GM23338 (cell line): ENCODE results near the gene PDSS2. TPM values are rescaled to one million over a fixed set of nuclear protein-coding genes. Genes with fewer than 3 reads are reported as not detected.
A peak's percentile ranks its signal among the peaks of the same experiment; 100 is the strongest.

Experiments used
- ATAC-seq: fragments of 200-7000 bp; cut with Tn5 transposase; 3 replicates; pipeline ENCODE4 v1.9.1; 2020
- DNase-seq: peaks from one replicate; pipeline ENCODE4 v3.0.0-alpha.2; 2015; ENCODE audit warnings: low spot score
- H2AFZ ChIP-seq: fragments of 200-600 bp; sonication (generic); 2 replicates; pipeline ENCODE4 v1.8.0; 2016; ENCODE audit warnings: antibody characterized with exemption, mild to moderate bottlenecking, moderate library complexity
- H3F3A ChIP-seq: fragments of 200-600 bp; sonication (generic); replicated peaks from 2 replicates; pipeline ENCODE4 v1.8.0; 2017; ENCODE audit warnings: antibody characterized with exemption, mixed run types, low read depth
- H3K27ac ChIP-seq: fragments of 200-600 bp; sonication (generic); 2 replicates; pipeline ENCODE4 v1.6.1; 2016; ENCODE audit warnings: low read depth
- H3K27me3 ChIP-seq: fragments of 200-600 bp; sonication (generic); 2 replicates; pipeline ENCODE4 v1.8.0; 2016; ENCODE audit warnings: mild to moderate bottlenecking, mixed run types, moderate library complexity; ENCODE audit not compliant: insufficient read depth
- H3K36me3 ChIP-seq: fragments of 200-600 bp; sonication (generic); 2 replicates; pipeline ENCODE4 v1.8.0; 2016; ENCODE audit warnings: mild to moderate bottlenecking; ENCODE audit not compliant: insufficient read depth
- H3K4me1 ChIP-seq: fragments of 200-600 bp; sonication (generic); 2 replicates; pipeline ENCODE4 v1.8.0; 2016; ENCODE audit warnings: mild to moderate bottlenecking, moderate library complexity; ENCODE audit not compliant: insufficient read depth
- H3K4me2 ChIP-seq: fragments of 200-600 bp; sonication (generic); 2 replicates; pipeline ENCODE4 v1.7.1; 2017; ENCODE audit warnings: mixed run types
- H3K4me3 ChIP-seq: fragments of 200-600 bp; sonication (generic); 2 replicates; pipeline ENCODE4 v1.6.1; 2016; ENCODE audit warnings: mixed run types
- H3K79me2 ChIP-seq: fragments of 200-600 bp; sonication (generic); replicated peaks from 2 replicates; pipeline ENCODE4 v1.8.0; 2017; ENCODE audit warnings: mild to moderate bottlenecking; ENCODE audit not compliant: insufficient read depth
- H3K9me2 ChIP-seq: fragments of 200-600 bp; sonication (generic); 2 replicates; pipeline ENCODE4 v1.8.0; 2017; ENCODE audit not compliant: insufficient read depth
- H4K20me1 ChIP-seq: fragments of 200-600 bp; sonication (generic); replicated peaks from 2 replicates; pipeline ENCODE4 v1.8.0; 2017; ENCODE audit warnings: mild to moderate bottlenecking; ENCODE audit not compliant: insufficient read depth
- H3K27ac Mint-ChIP-seq: 2 replicates; pipeline ENCODE4 v1.8.0; 2020; ENCODE audit warnings: inconsistent platforms, mild to moderate bottlenecking, moderate library complexity, mixed read lengths
- H3K27me3 Mint-ChIP-seq: 3 replicates; pipeline ENCODE4 v1.8.0; 2022; ENCODE audit warnings: low read depth, mild to moderate bottlenecking, moderate library complexity, mixed read lengths, inconsistent platforms; ENCODE audit not compliant: insufficient read depth, poor library complexity
- H3K36me3 Mint-ChIP-seq: 3 replicates; pipeline ENCODE4 v1.8.0; 2021; ENCODE audit warnings: low read depth, mild to moderate bottlenecking, inconsistent platforms, moderate library complexity, mixed read lengths
- H3K4me1 Mint-ChIP-seq: 3 replicates; pipeline ENCODE4 v1.8.0; 2020; ENCODE audit warnings: mild to moderate bottlenecking, inconsistent platforms, mixed read lengths
- H3K4me3 Mint-ChIP-seq: 3 replicates; pipeline ENCODE4 v1.8.0; 2021; ENCODE audit warnings: moderate library complexity, mild to moderate bottlenecking, inconsistent platforms, mixed read lengths
- H3K9me3 Mint-ChIP-seq: 3 replicates; pipeline ENCODE4 v1.8.0; 2020; ENCODE audit warnings: moderate library complexity, mild to moderate bottlenecking, inconsistent platforms, mixed read lengths
- CREB1 ChIP-seq: fragments of 250-450 bp; sonication (Bioruptor Pico); IDR thresholded peaks from 2 replicates; pipeline ENCODE4 v1.5.0; 2020; ENCODE audit warnings: low read depth, mild to moderate bottlenecking, moderate library complexity
- CTCF ChIP-seq, 2 experiments: fragments of 200-600 bp in 1 of 2; sonication (generic) in 1 of 2; conservative IDR thresholded peaks; 2 replicates each; pipeline versions ENCODE4 v1.5.1 to v1.6.1; 2016 to 2017; ENCODE audit warnings: antibody characterized with exemption in 2 of 2, low read depth in 2 of 2, mild to moderate bottlenecking in 2 of 2, moderate library complexity in 1 of 2
- EZH2 ChIP-seq: fragments of 200-600 bp; sonication (generic); IDR thresholded peaks from one replicate; pipeline ENCODE4 v1.8.0; 2017; ENCODE audit warnings: antibody characterized with exemption, mild to moderate bottlenecking, low read depth; ENCODE audit not compliant: unreplicated experiment
- EZH2phosphoT487 ChIP-seq: fragments of 200-600 bp; sonication (generic); IDR thresholded peaks from one replicate; pipeline ENCODE4 v1.8.1; 2018; ENCODE audit warnings: antibody characterized with exemption; ENCODE audit not compliant: unreplicated experiment
- JUNB ChIP-seq: IDR thresholded peaks from one replicate; pipeline ENCODE4 v1.6.1; 2016; ENCODE audit warnings: antibody characterized with exemption; ENCODE audit not compliant: unreplicated experiment
- NANOG ChIP-seq: IDR thresholded peaks from 2 replicates; pipeline ENCODE4 v1.6.1; 2016; ENCODE audit warnings: antibody characterized with exemption, borderline replicate concordance
- POLR2AphosphoS5 ChIP-seq: IDR thresholded peaks from 2 replicates; pipeline ENCODE4 v1.6.1; 2016; ENCODE audit warnings: antibody characterized with exemption, low read depth
- STAT1 ChIP-seq: IDR thresholded peaks from one replicate; pipeline ENCODE4 v1.6.1; 2016; ENCODE audit warnings: antibody characterized with exemption; ENCODE audit not compliant: unreplicated experiment
- ZNF114 ChIP-seq: fragments of 250-450 bp; sonication (Bioruptor Pico); IDR thresholded peaks from 2 replicates; pipeline ENCODE4 v1.5.0; 2020; ENCODE audit warnings: mild to moderate bottlenecking, moderate library complexity
- ZNF331 ChIP-seq: fragments of 250-450 bp; sonication (Bioruptor Pico); IDR thresholded peaks from 2 replicates; pipeline ENCODE4 v1.5.0; 2020; ENCODE audit warnings: low read depth, mild to moderate bottlenecking, moderate library complexity
- polyA plus RNA-seq: library from polyadenylated mRNA; unstranded; fragments of >200 nt; fragmentation: Nextera tagmentation; extraction: Ambion mirVana; gene quantifications from 2 replicates; pipeline ENCODE4 v1.2.1, GENCODE V29; 2016
- total RNA-seq: library from RNA; depleted of rRNA; stranded (reverse); fragments of >200 nt; shearing (Covaris generic); gene quantifications from 2 replicates; pipeline ENCODE4 v1.2.3, GENCODE V29; 2014
- TF ChIP-seq, protein P1 (sequence below): IDR thresholded peaks from one replicate; pipeline ENCODE4 v1.6.1; 2018; ENCODE audit warnings: antibody characterized with exemption; ENCODE audit not compliant: unreplicated experiment
- TF ChIP-seq, protein P2 (sequence below): fragments of 250-450 bp; sonication (Bioruptor Pico); IDR thresholded peaks from 2 replicates; pipeline ENCODE4 v1.5.0; 2020; ENCODE audit warnings: mild to moderate bottlenecking, moderate library complexity
- TF ChIP-seq, protein P3 (sequence below): IDR thresholded peaks from 2 replicates; pipeline ENCODE4 v1.6.1; 2016; ENCODE audit warnings: antibody characterized with exemption

The PDSS2 gene
- total and polyA plus RNA-seq, 2 experiments from 2014 or later: 7.3 to 16.7 TPM

DNA sequence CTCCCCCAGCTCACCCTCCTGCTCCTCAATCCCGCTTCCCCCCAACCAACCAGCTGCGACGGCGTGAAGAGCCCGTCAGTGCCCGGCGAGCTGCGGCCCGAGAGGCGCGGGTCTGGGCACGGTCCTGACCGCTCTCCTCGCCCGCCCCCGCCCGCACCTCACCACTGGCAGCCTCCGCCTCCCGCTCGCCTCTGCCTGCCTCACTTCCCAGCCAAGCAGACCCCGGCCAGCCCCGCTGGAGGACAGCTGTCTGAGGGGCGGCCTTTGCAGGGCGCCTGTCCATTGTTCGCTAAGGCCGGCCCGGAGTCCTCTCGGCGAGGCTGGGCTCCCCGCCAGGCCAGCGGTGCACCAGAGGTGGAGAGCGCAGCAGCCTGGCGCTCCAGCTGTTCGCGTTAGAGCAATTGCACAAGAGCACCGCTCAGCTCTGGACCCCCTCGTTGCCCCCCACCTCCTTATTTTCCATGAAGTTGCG is 31.8 kb upstream of the PDSS2 start:
- Histone ChIP-seq H3F3A (0 out of 2 replicates have a peak, but pooled peaks cover 9% of the 10 kb centered on the region), H3K27ac (no peak overlapping the region), H2AFZ (peak overlapping the region; percentile 97), H3K79me2 (0 out of 2 replicates have a peak, but pooled peaks cover 5% of the 10 kb centered on the region), H3K4me3 (peak overlapping the region; percentile 94), H3K27me3 (peaks cover 68% of the 10 kb centered on the region), H3K4me2 (peak overlapping the region; percentile 94), H3K9me2 (no peaks in the 10 kb centered on the region), H3K4me1 (peaks cover 35% of the 10 kb centered on the region), H4K20me1 (no peaks in the 10 kb centered on the region), H3K36me3 (no peaks in the 10 kb centered on the region)
- no peaks in the 10 kb centered on the region; the same call in 2 of the 3 replicates for H3K36me3 Mint-ChIP-seq
- peaks cover 14% of the 10 kb centered on the region for H3K4me1 Mint-ChIP-seq
- H3K9me3 Mint-ChIP-seq: no peaks in the 10 kb centered on the region; the same call in 2 of the 3 replicates
- DNase-seq (peak; percentile 80), ATAC-seq (peak; percentile 54)
- no peak overlapping the region; the same call in 2 of the 3 replicates for H3K4me3 Mint-ChIP-seq
- no peak overlapping the region for H3K27ac Mint-ChIP-seq
- TF ChIP-seq STAT1 (no peak), ZNF331 (CRISPR knock-in tag) (no peak), CREB1 (no peak), POLR2AphosphoS5 (no peak), EZH2phosphoT487 (no peak), NANOG (no peak), CTCF (conservative IDR thresholded peaks at IDR 0.05; ENCODE audit: low read depth in 2 of 2) (no peak), EZH2 (no peak), JUNB (no peak), ZNF114 (CRISPR knock-in tag) (no peak)
- TF ChIP-seq, protein P1, sequence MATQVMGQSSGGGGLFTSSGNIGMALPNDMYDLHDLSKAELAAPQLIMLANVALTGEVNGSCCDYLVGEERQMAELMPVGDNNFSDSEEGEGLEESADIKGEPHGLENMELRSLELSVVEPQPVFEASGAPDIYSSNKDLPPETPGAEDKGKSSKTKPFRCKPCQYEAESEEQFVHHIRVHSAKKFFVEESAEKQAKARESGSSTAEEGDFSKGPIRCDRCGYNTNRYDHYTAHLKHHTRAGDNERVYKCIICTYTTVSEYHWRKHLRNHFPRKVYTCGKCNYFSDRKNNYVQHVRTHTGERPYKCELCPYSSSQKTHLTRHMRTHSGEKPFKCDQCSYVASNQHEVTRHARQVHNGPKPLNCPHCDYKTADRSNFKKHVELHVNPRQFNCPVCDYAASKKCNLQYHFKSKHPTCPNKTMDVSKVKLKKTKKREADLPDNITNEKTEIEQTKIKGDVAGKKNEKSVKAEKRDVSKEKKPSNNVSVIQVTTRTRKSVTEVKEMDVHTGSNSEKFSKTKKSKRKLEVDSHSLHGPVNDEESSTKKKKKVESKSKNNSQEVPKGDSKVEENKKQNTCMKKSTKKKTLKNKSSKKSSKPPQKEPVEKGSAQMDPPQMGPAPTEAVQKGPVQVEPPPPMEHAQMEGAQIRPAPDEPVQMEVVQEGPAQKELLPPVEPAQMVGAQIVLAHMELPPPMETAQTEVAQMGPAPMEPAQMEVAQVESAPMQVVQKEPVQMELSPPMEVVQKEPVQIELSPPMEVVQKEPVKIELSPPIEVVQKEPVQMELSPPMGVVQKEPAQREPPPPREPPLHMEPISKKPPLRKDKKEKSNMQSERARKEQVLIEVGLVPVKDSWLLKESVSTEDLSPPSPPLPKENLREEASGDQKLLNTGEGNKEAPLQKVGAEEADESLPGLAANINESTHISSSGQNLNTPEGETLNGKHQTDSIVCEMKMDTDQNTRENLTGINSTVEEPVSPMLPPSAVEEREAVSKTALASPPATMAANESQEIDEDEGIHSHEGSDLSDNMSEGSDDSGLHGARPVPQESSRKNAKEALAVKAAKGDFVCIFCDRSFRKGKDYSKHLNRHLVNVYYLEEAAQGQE: no peak
- TF ChIP-seq, protein P2, sequence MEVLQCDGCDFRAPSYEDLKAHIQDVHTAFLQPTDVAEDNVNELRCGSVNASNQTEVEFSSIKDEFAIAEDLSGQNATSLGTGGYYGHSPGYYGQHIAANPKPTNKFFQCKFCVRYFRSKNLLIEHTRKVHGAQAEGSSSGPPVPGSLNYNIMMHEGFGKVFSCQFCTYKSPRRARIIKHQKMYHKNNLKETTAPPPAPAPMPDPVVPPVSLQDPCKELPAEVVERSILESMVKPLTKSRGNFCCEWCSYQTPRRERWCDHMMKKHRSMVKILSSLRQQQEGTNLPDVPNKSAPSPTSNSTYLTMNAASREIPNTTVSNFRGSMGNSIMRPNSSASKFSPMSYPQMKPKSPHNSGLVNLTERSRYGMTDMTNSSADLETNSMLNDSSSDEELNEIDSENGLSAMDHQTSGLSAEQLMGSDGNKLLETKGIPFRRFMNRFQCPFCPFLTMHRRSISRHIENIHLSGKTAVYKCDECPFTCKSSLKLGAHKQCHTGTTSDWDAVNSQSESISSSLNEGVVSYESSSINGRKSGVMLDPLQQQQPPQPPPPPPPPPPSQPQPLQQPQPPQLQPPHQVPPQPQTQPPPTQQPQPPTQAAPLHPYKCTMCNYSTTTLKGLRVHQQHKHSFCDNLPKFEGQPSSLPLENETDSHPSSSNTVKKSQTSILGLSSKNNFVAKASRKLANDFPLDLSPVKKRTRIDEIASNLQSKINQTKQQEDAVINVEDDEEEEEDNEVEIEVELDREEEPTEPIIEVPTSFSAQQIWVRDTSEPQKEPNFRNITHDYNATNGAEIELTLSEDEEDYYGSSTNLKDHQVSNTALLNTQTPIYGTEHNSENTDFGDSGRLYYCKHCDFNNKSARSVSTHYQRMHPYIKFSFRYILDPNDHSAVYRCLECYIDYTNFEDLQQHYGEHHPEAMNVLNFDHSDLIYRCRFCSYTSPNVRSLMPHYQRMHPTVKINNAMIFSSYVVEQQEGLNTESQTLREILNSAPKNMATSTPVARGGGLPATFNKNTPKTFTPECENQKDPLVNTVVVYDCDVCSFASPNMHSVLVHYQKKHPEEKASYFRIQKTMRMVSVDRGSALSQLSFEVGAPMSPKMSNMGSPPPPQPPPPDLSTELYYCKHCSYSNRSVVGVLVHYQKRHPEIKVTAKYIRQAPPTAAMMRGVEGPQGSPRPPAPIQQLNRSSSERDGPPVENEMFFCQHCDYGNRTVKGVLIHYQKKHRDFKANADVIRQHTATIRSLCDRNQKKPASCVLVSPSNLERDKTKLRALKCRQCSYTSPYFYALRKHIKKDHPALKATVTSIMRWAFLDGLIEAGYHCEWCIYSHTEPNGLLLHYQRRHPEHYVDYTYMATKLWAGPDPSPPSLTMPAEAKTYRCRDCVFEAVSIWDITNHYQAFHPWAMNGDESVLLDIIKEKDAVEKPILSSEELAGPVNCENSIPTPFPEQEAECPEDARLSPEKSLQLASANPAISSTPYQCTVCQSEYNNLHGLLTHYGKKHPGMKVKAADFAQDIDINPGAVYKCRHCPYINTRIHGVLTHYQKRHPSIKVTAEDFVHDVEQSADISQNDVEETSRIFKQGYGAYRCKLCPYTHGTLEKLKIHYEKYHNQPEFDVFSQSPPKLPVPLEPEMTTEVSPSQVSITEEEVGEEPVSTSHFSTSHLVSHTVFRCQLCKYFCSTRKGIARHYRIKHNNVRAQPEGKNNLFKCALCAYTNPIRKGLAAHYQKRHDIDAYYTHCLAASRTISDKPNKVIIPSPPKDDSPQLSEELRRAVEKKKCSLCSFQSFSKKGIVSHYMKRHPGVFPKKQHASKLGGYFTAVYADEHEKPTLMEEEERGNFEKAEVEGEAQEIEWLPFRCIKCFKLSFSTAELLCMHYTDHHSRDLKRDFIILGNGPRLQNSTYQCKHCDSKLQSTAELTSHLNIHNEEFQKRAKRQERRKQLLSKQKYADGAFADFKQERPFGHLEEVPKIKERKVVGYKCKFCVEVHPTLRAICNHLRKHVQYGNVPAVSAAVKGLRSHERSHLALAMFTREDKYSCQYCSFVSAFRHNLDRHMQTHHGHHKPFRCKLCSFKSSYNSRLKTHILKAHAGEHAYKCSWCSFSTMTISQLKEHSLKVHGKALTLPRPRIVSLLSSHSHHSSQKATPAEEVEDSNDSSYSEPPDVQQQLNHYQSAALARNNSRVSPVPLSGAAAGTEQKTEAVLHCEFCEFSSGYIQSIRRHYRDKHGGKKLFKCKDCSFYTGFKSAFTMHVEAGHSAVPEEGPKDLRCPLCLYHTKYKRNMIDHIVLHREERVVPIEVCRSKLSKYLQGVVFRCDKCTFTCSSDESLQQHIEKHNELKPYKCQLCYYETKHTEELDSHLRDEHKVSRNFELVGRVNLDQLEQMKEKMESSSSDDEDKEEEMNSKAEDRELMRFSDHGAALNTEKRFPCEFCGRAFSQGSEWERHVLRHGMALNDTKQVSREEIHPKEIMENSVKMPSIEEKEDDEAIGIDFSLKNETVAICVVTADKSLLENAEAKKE (CRISPR knock-in tag): no peak
- TF ChIP-seq, protein P3, sequence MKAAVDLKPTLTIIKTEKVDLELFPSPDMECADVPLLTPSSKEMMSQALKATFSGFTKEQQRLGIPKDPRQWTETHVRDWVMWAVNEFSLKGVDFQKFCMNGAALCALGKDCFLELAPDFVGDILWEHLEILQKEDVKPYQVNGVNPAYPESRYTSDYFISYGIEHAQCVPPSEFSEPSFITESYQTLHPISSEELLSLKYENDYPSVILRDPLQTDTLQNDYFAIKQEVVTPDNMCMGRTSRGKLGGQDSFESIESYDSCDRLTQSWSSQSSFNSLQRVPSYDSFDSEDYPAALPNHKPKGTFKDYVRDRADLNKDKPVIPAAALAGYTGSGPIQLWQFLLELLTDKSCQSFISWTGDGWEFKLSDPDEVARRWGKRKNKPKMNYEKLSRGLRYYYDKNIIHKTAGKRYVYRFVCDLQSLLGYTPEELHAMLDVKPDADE: no peak
- peaks cover 36% of the 10 kb centered on the region for H3K27me3 Mint-ChIP-seq
